ENCODE results near the gene LPIN3. TPM values are rescaled to one million over a fixed set of nuclear protein-coding genes. Genes with fewer than 3 reads are reported as not detected.

Gene LPIN3
- total and polyA plus RNA-seq, 2 of the 8 experiments (the other 6 are each of a cell fraction or from before 2014, with no cell fraction given), result 3.7 to 3.9 TPM

DNA sequence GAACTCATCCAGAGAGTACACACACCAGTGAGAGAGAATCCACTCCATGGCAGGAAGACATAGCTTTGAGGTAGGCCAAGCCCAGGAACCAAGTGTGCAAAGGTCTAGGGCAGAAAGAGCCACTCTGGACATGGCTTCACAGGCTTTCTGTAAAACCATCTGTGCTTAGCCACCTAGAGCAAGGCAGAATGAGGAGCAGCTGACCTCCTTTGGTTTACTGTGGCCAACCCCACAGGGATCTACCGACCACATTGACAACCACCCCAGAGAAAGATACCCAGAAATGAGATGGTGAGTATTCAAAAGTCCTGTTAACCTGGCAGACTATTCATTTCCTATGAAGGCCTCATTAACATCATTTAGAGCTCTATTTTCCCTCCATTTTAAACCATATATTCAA, 33.6 kb upstream of the LPIN3 start:
- CTCF ChIA-PET (ENCODE audit: partially characterized antibody), result interaction anchor here (0.8 to 1.2 kb wide), 3 partner anchors 10 to 57 kb away, joined by 3 read pairs; partner anchors contain the start of gene ZHX3
- Histone ChIP-seq H3K4me1 (replicated peaks in 1 of 4; ENCODE audit: control insufficient read depth in 3 of 4, insufficient read depth in 4 of 4, low read length in 3 of 4) (peaks cover 0 to 5% (median 0%) of the 10 kb centered on the region in 4 experiments; a peak in 3 of 7 replicates), H3K14ac (ENCODE audit: insufficient read length) (no peak overlapping the region), H4K20me1 (replicated peaks in 1 of 2; ENCODE audit: control insufficient read depth in 1 of 2, insufficient read depth in 2 of 2, low read length in 2 of 2) (no peaks in the 10 kb centered on the region), H3K4me2 (ENCODE audit: insufficient read depth in 1 of 2, low read depth in 2 of 2, low read length in 2 of 2) (no peak overlapping the region), H3K36me3 (ENCODE audit: control insufficient read depth in 2 of 4, insufficient read depth in 4 of 4, low read length in 3 of 4) (no peaks in the 10 kb centered on the region), H3K79me1 (ENCODE audit: low read depth, low read length) (no peaks in the 10 kb centered on the region), H3K9ac (replicated peaks in 1 of 4; ENCODE audit: extremely low read depth in 1 of 4, low read depth in 3 of 4, low read length in 3 of 4) (no peak overlapping the region), H2BK12ac (ENCODE audit: low read depth, low read length) (no peak overlapping the region), H2BK20ac (ENCODE audit: low read length) (no peak overlapping the region), H3K23ac (ENCODE audit: insufficient read length) (no peak overlapping the region), H3K4ac (replicated peaks; ENCODE audit: insufficient read length, low read depth, low read length) (no peak overlapping the region), H2BK5ac (ENCODE audit: low read depth, low read length) (no peak overlapping the region), H2AK5ac (ENCODE audit: low read depth, low read length) (no peak overlapping the region), H4K91ac (replicated peaks; ENCODE audit: insufficient read length, low read length) (no peak overlapping the region), H4K8ac (ENCODE audit: extremely low read depth, insufficient read depth, low read length) (no peak overlapping the region), H2BK15ac (ENCODE audit: low read length) (no peak overlapping the region), H3K27ac (ENCODE audit: low read depth, low read length) (no peak overlapping the region), H3K18ac (ENCODE audit: extremely low read depth, low read length) (no peak overlapping the region), H3K56ac (replicated peaks; ENCODE audit: insufficient read length, low read depth, low read length) (no peak overlapping the region), H3K4me3 (ENCODE audit: extremely low read depth in 1 of 4, insufficient read depth in 2 of 4, low read depth in 3 of 4, low read length in 4 of 4) (no peak overlapping the region), H4K5ac (ENCODE audit: insufficient read length, low read depth, low read length) (no peak overlapping the region), H3K79me2 (ENCODE audit: control insufficient read depth in 1 of 2, insufficient read depth in 2 of 2, low read length in 2 of 2) (no peaks in the 10 kb centered on the region), H3K23me2 (ENCODE audit: low read depth, low read length) (no peaks in the 10 kb centered on the region; the same call in 1 of the 2 replicates), H3K9me3 (ENCODE audit: insufficient read depth in 2 of 2, low read depth in 1 of 2, low read length in 1 of 2) (0 out of 4 replicates have a peak, but pooled peaks cover 0 to 2% of the 10 kb centered on the region in 2 experiments), H2AFZ (ENCODE audit: low read length) (no peak overlapping the region), H2BK120ac (replicated peaks; ENCODE audit: low read depth, low read length) (no peak overlapping the region), H3K27me3 (replicated peaks in 1 of 4; ENCODE audit: control insufficient read depth in 3 of 4, extremely low read depth in 1 of 4, insufficient read depth in 3 of 4, low read length in 3 of 4) (no peaks in the 10 kb centered on the region; a peak in 1 of 7 replicates)
- DNase-seq (ENCODE audit: low read depth in 1 of 2, low spot score in 2 of 2), result no peak
- TF ChIP-seq SIX5 (IDR thresholded peaks at IDR 0.05; ENCODE audit: low read depth, low read length) (no peak), GTF2F1 (IDR thresholded peaks at IDR 0.05; ENCODE audit: borderline replicate concordance, low read depth, low read length) (no peak), CHD2 (IDR thresholded peaks at IDR 0.05; ENCODE audit: low read length) (no peak), SP1 (IDR thresholded peaks at IDR 0.05; ENCODE audit: low read depth, low read length) (no peak), EP300 (IDR thresholded peaks at IDR 0.05; ENCODE audit: borderline replicate concordance in 1 of 2, low read depth in 2 of 2, low read length in 2 of 2) (no peak), BACH1 (IDR thresholded peaks at IDR 0.05; ENCODE audit: low read length) (no peak), TAF1 (IDR thresholded peaks at IDR 0.05; ENCODE audit: low read depth, low read length) (no peak), SRF (IDR thresholded peaks at IDR 0.05; ENCODE audit: low read depth, low read length) (no peak), BRCA1 (IDR thresholded peaks at IDR 0.05; ENCODE audit: low read depth, low read length) (no peak), SP2 (IDR thresholded peaks at IDR 0.05; ENCODE audit: low read length) (no peak), KDM4A (IDR thresholded peaks at IDR 0.05; ENCODE audit: low read depth, low read length, severe bottlenecking) (no peak), NANOG (IDR thresholded peaks at IDR 0.05; ENCODE audit: insufficient read depth, low read depth, low read length, poor library complexity, severe bottlenecking) (no peak), TBP (IDR thresholded peaks at IDR 0.05; ENCODE audit: low read depth, low read length) (no peak)
- TF ChIP-seq, protein P1, sequence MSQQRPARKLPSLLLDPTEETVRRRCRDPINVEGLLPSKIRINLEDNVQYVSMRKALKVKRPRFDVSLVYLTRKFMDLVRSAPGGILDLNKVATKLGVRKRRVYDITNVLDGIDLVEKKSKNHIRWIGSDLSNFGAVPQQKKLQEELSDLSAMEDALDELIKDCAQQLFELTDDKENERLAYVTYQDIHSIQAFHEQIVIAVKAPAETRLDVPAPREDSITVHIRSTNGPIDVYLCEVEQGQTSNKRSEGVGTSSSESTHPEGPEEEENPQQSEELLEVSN (IDR thresholded peaks at IDR 0.05), result no peak
- FAIRE-seq, result no peak
- POLR2A ChIA-PET (ENCODE audit: partially characterized antibody), result no interaction called here
- 95% methylated on average over 1 of the region's 1 CpG; no CpG with 5 or more reads in 1 of the 2 experiments for WGBS, 2 experiments (ENCODE audit: extremely low coverage in 1 of 2, insufficient coverage in 1 of 2, insufficient read length in 1 of 2, insufficient replicate concordance in 2 of 2, low coverage in 1 of 2, low lambda C conversion rate in 2 of 2, missing lambda C conversion rate in 1 of 2)

Measured in H1 (cell line).